Measurements from ENCODE around the gene NPW.
A peak's percentile ranks its signal among the peaks of the same experiment; 100 is the strongest.

Gene NPW

DNA sequence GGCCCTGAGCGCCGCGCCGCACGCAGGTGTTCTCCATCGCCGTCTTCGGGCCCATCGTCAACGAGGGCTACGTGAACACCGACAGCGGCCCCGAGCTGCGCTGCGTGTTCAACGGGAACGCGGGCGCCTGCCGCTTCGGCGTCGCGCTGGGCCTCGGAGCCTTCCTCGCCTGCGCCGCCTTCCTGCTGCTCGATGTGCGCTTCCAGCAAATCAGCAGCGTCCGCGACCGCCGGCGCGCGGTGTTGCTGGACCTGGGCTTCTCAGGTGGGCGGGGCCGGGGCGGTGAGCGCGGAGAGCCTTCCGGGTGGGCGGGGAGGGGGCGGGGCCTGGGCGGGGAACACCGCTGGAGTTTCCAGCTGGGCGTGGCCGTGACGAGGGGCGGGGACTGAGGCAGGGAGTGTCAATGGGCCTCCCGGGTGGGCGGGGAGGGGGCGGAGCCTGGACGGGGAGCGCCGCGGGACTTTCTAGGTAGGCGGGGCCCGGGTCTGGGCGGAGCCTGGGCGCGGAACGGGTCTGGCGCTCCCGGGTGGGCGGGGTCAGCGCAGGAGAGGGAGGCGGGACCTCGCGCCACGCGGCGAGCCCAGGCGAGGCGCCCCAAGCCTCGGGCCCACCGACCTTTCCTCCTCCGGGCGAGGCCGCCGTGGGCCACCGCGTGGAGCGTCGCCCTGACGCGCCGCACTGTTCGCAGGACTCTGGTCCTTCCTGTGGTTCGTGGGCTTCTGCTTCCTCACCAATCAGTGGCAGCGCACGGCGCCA lies 27.5 kb upstream of the NPW start:
- TF ChIP-seq, protein P1, sequence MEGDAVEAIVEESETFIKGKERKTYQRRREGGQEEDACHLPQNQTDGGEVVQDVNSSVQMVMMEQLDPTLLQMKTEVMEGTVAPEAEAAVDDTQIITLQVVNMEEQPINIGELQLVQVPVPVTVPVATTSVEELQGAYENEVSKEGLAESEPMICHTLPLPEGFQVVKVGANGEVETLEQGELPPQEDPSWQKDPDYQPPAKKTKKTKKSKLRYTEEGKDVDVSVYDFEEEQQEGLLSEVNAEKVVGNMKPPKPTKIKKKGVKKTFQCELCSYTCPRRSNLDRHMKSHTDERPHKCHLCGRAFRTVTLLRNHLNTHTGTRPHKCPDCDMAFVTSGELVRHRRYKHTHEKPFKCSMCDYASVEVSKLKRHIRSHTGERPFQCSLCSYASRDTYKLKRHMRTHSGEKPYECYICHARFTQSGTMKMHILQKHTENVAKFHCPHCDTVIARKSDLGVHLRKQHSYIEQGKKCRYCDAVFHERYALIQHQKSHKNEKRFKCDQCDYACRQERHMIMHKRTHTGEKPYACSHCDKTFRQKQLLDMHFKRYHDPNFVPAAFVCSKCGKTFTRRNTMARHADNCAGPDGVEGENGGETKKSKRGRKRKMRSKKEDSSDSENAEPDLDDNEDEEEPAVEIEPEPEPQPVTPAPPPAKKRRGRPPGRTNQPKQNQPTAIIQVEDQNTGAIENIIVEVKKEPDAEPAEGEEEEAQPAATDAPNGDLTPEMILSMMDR (IDR thresholded peaks at IDR 0.05; ENCODE audit: control extremely low read depth, extremely low read depth, low read depth, missing control alignments) = no peak
- ChIA-PET CTCF (interaction anchor here (7.3 kb wide), 1 partner anchor 11 kb away, joined by 63 read pairs; no protein-coding TSS in a partner anchor), POLR2A (interaction anchor here (0.9 to 3.3 kb wide), 3 partner anchors 27 to 163 kb away, joined by 4 to 22 read pairs (median 6); partner anchors contain the start of genes RPS2 and TRAF7)
- peak; percentile 100 for DNase-seq (ENCODE audit: extremely low spot score)

DNA sequence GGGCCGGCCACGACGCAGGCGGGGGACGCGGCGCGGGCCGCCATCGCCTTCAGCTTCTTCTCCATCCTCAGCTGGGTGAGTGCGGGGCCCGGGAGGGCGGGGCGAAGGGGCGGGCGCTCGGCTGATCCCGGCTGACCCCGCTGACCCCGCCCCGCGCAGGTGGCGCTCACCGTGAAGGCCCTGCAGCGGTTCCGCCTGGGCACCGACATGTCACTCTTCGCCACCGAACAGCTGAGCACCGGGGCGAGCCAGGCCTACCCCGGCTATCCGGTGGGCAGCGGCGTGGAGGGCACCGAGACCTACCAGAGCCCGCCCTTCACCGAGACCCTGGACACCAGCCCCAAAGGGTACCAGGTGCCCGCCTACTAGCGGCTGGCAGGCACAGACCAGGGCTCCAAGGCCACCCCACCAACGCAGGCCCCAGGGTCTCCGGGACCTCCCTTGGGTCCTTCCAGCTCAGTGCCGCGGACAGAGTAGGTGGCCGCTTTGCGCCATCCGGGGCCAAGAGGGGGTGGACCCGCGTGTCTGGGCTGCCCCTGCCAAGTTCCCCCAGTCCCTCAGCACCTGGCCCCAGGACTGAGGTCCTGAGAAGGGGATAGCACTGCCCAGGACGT lies 26.8 kb upstream of the NPW start:
- ChIA-PET CTCF (interaction anchor here (7.3 kb wide), 1 partner anchor 11 kb away, joined by 63 read pairs; no protein-coding TSS in a partner anchor), POLR2A (interaction anchor here (0.9 to 3.3 kb wide), 3 partner anchors 28 to 163 kb away, joined by 4 to 22 read pairs (median 6); partner anchors contain the start of genes RPS2 and TRAF7)
- TF ChIP-seq, protein P1 (IDR thresholded peaks at IDR 0.05; ENCODE audit: control extremely low read depth, extremely low read depth, low read depth, missing control alignments) = no peak
- no peak for DNase-seq (ENCODE audit: extremely low spot score)

DNA sequence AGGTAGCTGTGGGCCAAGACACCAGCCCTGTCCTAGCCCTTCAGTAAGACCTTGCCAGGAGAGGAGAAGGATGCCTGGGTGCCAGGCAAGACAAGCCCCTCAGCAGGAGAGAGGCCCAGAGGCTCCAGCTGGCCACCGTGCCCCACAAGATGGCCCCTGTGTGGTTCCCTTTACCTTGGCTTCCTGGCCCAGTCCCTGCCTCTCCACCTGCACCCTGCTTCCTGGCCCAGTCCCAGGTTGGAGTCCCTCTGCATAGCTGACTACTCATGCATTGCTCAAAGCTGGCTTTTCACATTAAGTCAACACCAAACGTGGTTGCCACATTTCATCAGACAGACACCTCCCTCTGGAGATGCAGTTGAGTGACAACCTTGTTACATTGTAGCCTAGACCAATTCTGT lies 25.9 kb upstream of the NPW start:
- no peak for DNase-seq (ENCODE audit: extremely low spot score)
- POLR2A ChIA-PET = no interaction called here
- TF ChIP-seq, protein P1 (IDR thresholded peaks at IDR 0.05; ENCODE audit: control extremely low read depth, extremely low read depth, low read depth, missing control alignments) = no peak
- CTCF ChIA-PET = interaction anchor here (0.7 to 7.3 kb wide), 3 partner anchors 10 to 147 kb away, joined by 3 to 63 read pairs (median 4); no protein-coding TSS in a partner anchor

DNA sequence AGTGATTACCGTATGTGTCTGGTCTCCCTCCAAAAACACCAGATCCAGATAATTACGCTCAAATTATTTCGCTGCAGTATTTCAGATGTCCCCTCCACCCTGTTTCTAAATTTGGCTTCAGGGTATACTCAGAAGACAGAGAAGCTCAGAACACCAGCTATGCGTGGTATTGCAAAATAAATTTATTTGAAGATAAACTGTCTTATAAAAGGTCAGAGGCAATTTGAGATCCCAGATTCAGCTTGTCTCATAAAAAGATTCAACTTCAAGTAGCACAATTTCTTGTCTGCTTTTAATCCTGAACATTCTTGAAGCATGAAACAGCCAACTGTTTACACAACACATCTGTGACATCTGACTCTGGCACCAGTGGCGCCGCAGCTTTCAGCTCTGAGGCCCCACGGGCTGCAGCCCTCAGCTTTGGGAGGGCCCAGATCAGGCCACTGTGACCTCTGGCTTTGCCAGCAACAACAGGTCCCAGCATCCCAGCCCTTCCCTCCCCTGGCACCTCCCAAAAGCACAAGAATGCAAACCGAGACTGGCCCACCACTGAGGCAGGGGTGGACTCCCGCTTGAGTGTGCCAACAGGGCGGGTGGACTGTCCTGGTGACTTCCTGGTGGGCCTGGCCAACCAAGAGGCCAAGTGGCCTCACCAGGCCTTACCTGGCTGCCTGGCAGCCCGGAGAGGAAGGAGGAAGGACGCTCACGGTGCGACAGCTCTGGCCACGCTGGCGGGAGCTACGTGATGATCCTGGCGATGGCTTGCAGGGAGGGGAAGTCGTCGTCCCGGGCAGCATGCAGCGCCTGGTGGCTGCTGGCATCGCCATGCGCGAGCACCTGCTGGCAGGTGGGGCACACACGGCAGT lies 21.9 kb upstream of the NPW start:
- POLR2A ChIA-PET = interaction anchor here (0.6 to 0.8 kb wide), 2 partner anchors 14 to 158 kb away, joined by 4 to 5 read pairs; partner anchors contain the start of gene TRAF7
- no peak for DNase-seq (ENCODE audit: extremely low spot score)
- TF ChIP-seq, protein P1 (IDR thresholded peaks at IDR 0.05; ENCODE audit: control extremely low read depth, extremely low read depth, low read depth, missing control alignments) = no peak
- CTCF ChIA-PET = interaction anchor here (2.3 kb wide), 2 partner anchors 16 to 143 kb away, joined by 5 to 10 read pairs; partner anchors contain the start of gene NOXO1

DNA sequence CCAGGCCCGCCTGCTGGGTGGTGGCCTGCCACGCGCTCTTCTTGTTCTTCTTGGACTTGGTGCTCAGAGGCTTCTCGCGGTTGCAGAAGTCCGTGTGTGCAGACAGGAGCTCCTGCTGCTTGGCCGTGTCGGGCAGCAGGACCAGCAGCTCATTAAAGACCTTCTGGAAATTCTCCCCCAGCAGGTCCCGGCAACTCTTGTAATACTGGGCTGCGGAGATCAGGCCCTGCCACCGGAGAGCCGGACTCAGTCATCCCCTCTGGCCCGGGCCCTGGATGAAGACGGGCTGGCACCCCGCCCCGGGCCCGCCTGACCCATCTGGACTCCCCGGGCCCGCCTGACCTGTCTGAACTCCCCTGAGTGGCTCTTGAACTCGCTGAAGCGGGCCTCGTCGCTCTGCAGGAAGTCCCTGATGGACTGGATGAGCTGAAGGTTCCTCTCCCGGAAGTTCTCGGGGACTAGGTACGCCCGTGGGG lies 21.2 kb upstream of the NPW start:
- ChIA-PET CTCF (interaction anchor here (2.3 kb wide), 1 partner anchor 142 kb away, joined by 10 read pairs; no protein-coding TSS in a partner anchor), POLR2A (interaction anchor here (0.6 kb wide), 1 partner anchor 13 kb away, joined by 5 read pairs; no protein-coding TSS in a partner anchor)

More for the DNA sequence above, 21.2 kb upstream of the NPW start:
- DNase-seq (ENCODE audit: extremely low spot score) = no peak
- TF ChIP-seq, protein P1 (IDR thresholded peaks at IDR 0.05; ENCODE audit: control extremely low read depth, extremely low read depth, low read depth, missing control alignments) = no peak
